Camera-type eye (tissue), 1 donor: ENCODE measurements around the gene PRG2. TPM values are rescaled to one million over a fixed set of nuclear protein-coding genes. Genes with fewer than 3 reads are reported as not detected.

Experiments
- total RNA-seq: library from RNA; depleted of rRNA; stranded (reverse); fragments of >200 nt; gene quantifications from one replicate; pipeline ENCODE4 v1.2.3, GENCODE V29; 2014

Gene PRG2, protein sequence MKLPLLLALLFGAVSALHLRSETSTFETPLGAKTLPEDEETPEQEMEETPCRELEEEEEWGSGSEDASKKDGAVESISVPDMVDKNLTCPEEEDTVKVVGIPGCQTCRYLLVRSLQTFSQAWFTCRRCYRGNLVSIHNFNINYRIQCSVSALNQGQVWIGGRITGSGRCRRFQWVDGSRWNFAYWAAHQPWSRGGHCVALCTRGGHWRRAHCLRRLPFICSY
- not detected for total RNA-seq

DNA sequence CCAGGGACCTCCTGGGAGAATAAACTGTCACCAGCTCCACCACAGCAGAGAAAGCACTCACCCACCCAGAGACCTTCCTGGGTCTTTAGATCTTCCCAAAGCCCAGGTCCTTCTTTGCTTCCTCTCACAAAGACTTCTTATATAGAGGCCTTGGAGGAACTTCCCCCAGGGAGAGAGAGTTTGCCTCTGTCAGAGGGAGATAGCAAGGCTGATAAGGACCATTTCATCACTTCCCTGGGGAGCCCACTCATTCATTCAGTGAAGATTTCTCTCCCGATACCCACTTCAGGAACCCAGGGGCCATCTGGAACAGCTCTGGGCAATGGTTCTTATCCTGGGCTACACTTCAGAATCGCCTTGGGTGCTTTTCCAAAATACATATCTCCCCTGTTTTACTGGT, at the start of gene PRG2:
Gene PRG2, minus strand, starts transcription at position 116 of the 400 bp plus-strand sequence. CDS start 706 bp downstream, outside the sequence.

DNA sequence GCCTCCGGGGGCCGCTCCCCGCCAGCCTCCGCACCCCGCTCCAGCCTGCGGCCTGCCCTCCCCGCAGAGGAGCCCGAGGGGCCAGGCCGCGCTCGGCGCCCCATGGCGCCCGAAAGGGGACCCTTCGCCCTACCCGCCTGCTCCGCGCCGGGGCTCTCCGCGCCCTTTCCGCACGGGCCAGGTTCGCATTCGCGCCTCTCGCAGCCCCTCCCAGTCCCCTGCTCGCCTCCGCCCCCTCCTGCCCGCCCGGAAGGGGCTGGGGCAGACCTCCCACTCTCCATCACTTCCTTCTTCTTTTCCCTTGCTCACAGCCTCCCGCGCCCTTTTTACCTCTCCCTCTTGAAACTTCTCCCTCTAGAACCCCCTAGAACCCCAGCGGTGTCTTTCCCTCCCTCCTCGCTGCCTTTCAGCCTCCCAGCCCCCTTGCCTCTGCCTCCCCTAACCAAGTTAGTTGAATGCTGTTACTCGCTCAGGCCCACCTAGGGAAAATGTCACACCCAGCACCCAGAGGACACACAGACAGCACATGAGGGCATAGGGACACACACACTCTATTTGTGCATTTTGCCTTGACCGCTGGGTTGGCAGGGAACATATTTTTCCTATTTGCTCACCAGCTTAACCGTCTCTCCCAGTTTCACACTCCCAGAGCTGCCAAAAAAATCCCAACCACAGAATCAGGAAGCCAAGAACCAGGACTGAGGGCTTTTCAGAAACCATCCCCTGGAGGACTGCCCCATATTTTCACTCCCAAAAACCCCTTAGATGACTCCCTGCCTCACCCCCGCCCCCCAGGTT, 36.7 kb upstream of the PRG2 start, which contains the start of gene SLC43A3:
Gene SLC43A3, minus strand, starts transcription at position 193 of the 798 bp plus-strand sequence. CDS start 949 bp downstream, outside the sequence.

DNA sequence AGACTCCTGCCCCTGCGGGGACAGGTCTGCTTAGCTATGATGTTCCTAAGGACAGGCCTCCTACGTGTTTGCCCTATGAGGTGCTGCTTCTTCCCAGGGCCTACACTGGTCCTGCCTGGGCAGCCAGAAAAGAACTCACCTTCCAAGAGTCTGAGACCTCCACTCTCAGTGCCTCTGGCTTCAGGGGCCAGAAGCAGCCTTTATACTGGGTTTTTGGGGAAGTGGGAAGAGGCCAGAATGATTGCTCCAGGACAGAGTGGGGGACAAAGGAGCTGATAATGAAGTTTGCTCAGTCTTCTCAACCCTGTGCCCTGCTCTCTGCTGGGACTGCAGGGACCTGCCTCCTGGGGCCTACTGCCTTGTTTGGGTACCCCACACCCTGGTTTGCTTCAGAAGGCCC, 9.5 kb downstream of the PRG2 start, which contains the start of gene PRG3:
Gene PRG3, minus strand, starts transcription at position 176 of the 400 bp plus-strand sequence. CDS start 442 bp downstream, outside the sequence.

DNA sequence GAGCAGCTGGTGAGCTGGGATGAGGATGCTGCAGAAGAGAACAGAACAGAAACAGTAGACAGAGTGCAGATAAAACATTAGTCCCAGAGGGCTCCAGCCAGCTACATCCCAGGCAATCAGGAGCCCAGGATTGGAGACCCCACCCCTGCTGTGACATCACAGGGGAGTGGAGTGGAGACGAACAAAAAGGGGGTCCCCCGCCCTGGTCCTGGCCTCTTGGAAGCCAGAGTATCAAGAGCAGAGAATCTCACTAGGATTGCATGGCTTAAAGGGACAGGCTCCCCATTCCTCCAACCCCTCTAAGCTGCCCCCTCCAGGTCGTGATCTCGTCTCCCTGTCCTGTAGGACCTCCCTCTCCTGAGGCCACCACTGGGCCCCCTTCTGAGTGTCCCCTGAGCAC, 52.3 kb downstream of the PRG2 start, which contains the start of gene P2RX3:
Gene P2RX3, plus strand, starts transcription at position 211 of the 400 bp plus-strand sequence. CDS start 199 bp downstream, outside the sequence.

Other genes starting within 250 kb of the PRG2 start
- 1.8 TPM for gene LRRC55, start 208.7 kb downstream of the PRG2 start, total RNA-seq
- 42.7 TPM for gene APLNR, start 153.4 kb downstream of the PRG2 start, total RNA-seq
- gene TNKS1BP1, start 65.7 kb downstream of the PRG2 start, total RNA-seq: 49.8 TPM
- gene SSRP1, start 54.8 kb downstream of the PRG2 start, total RNA-seq: 69.4 TPM
- gene P2RX3, start 52.3 kb downstream of the PRG2 start, total RNA-seq: 1.3 TPM
- gene PRG3, start 9.5 kb downstream of the PRG2 start, total RNA-seq: not detected
- 19.0 TPM for gene SLC43A3, start 36.5 kb upstream of the PRG2 start, total RNA-seq
- 0.93 TPM for gene RTN4RL2, start 69.9 kb upstream of the PRG2 start, total RNA-seq
- gene SLC43A1, start 125.1 kb upstream of the PRG2 start, total RNA-seq: 11.8 TPM
- 18.0 TPM for gene TIMM10, start 140.1 kb upstream of the PRG2 start, total RNA-seq
- 0.88 TPM for gene SMTNL1, start 146.9 kb upstream of the PRG2 start, total RNA-seq
- 23.0 TPM for gene UBE2L6, start 177.0 kb upstream of the PRG2 start, total RNA-seq
- 31.2 TPM for gene SERPING1, start 207.0 kb upstream of the PRG2 start, total RNA-seq